ENCODE results near the gene GSTT2B.

DNA sequence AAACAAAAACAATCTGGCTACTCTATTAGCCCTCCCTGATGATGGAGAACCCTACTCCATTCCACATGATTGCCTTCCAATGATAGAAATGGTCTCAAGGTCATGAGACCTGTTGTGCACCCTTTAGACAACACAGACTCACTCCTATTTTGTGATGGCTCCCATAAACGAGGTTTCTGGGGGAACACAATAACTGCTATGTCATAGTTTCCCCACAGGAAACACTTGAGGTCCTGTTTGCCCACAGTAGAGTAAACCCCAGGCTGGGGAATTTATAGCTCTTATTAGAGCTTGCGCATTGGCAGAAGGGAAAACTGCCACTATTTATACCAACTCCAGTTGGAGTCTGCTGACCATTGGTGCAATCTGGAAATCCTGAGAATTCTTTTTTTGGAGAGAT, 38.1 kb downstream of the GSTT2B start:
- TF ChIP-seq PAX8 (IDR thresholded peaks at IDR 0.05) (no peak), FOXM1 (IDR thresholded peaks at IDR 0.05; ENCODE audit: low read depth, low read length) (no peak), SPI1 (IDR thresholded peaks at IDR 0.05; ENCODE audit: borderline replicate concordance, insufficient read depth, low read depth, low read length) (no peak), ZNF622 (IDR thresholded peaks at IDR 0.05) (no peak), CREB1 (IDR thresholded peaks at IDR 0.05; ENCODE audit: low read depth) (no peak), POLR2AphosphoS5 (IDR thresholded peaks at IDR 0.05; ENCODE audit: low read length) (no peak)
- TF ChIP-seq, protein P1, sequence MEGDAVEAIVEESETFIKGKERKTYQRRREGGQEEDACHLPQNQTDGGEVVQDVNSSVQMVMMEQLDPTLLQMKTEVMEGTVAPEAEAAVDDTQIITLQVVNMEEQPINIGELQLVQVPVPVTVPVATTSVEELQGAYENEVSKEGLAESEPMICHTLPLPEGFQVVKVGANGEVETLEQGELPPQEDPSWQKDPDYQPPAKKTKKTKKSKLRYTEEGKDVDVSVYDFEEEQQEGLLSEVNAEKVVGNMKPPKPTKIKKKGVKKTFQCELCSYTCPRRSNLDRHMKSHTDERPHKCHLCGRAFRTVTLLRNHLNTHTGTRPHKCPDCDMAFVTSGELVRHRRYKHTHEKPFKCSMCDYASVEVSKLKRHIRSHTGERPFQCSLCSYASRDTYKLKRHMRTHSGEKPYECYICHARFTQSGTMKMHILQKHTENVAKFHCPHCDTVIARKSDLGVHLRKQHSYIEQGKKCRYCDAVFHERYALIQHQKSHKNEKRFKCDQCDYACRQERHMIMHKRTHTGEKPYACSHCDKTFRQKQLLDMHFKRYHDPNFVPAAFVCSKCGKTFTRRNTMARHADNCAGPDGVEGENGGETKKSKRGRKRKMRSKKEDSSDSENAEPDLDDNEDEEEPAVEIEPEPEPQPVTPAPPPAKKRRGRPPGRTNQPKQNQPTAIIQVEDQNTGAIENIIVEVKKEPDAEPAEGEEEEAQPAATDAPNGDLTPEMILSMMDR (IDR thresholded peaks at IDR 0.05 in 2 of 3, conservative IDR thresholded peaks at IDR 0.05 in 1 of 3; ENCODE audit: control insufficient read depth in 2 of 3, extremely low read depth in 1 of 3, insufficient read depth in 1 of 3, low read depth in 3 of 3, low read length in 3 of 3), result no peak
